Mucosa of rectum (tissue), 2 donors: Measurements from ENCODE around the gene SELENOI.
"Not testable (repeated sequence)": the region's sequence is repeated elsewhere in the genome, so short reads cannot be mapped to it uniquely, and the experiment has no call there.

Source experiments
- H3K27ac ChIP-seq, 2 donors: one replicate each; pipeline ENCODE4 v1.7.0; 2013; ENCODE audit warnings: inconsistent platforms in 2 of 2, low read depth in 2 of 2, low read length in 2 of 2
- H3K27me3 ChIP-seq, 2 donors: one replicate each; pipeline ENCODE4 v1.7.0; 2013; ENCODE audit warnings: low read length in 2 of 2; ENCODE audit not compliant: control insufficient read depth in 2 of 2, insufficient read depth in 2 of 2
- H3K36me3 ChIP-seq, 2 donors: one replicate each; pipeline ENCODE4 v1.7.0; 2013; ENCODE audit warnings: low read length in 2 of 2; ENCODE audit not compliant: control insufficient read depth in 2 of 2, insufficient read depth in 2 of 2
- H3K4me1 ChIP-seq, 2 donors: one replicate each; pipeline ENCODE4 v1.7.0; 2013; ENCODE audit warnings: low read length in 2 of 2, mild to moderate bottlenecking in 1 of 2; ENCODE audit not compliant: control insufficient read depth in 2 of 2, insufficient read depth in 2 of 2
- H3K4me3 ChIP-seq, 2 donors: one replicate each; pipeline ENCODE4 v1.7.0; 2013; ENCODE audit warnings: low read length in 2 of 2
- H3K9ac ChIP-seq, 2 donors: one replicate each; pipeline ENCODE4 v1.7.0; 2013; ENCODE audit warnings: low read length in 2 of 2, low read depth in 1 of 2, mild to moderate bottlenecking in 1 of 2
- H3K9me3 ChIP-seq, 2 donors: one replicate each; pipeline ENCODE4 v1.7.0; 2013; ENCODE audit warnings: low read length in 2 of 2; ENCODE audit not compliant: control insufficient read depth in 2 of 2
- donor health status: healthy.
- donor health status: Normal muscosa, but diverticular disease.

SELENOI gene

GRCh38 chr2:26355038-26355995 is 9.4 kb downstream of the SELENOI start:
- Histone ChIP-seq H3K27me3 (no peaks in the 10 kb centered on the region), H3K9ac (no peak overlapping the region), H3K9me3 (no peaks in the 10 kb centered on the region), H3K4me3 (no peak overlapping the region), H3K27ac (no peak overlapping the region), H3K4me1 (no peaks in the 10 kb centered on the region), H3K36me3 (no peaks in the 10 kb centered on the region)

GRCh38 chr2:26356111-26356510 is 10.2 kb downstream of the SELENOI start:
- no peaks in the 10 kb centered on the region for H3K9me3 ChIP-seq
- H3K36me3 ChIP-seq, result no peaks in the 10 kb centered on the region
- H3K9ac ChIP-seq, result no peak overlapping the region
- H3K27me3 ChIP-seq, result no peaks in the 10 kb centered on the region
- H3K4me3 ChIP-seq, result no peak overlapping the region
- no peaks in the 10 kb centered on the region for H3K4me1 ChIP-seq
- H3K27ac ChIP-seq, result no peak overlapping the region

- Histone ChIP-seq H3K4me1 (no peaks in the 10 kb centered on the region), H3K27ac (no peak overlapping the region), H3K9me3 (no peaks in the 10 kb centered on the region), H3K9ac (no peak overlapping the region), H3K27me3 (no peaks in the 10 kb centered on the region), H3K36me3 (no peaks in the 10 kb centered on the region), H3K4me3 (no peak overlapping the region)
Observed at GRCh38 chr2:26356771-26357170, 10.8 kb downstream of the SELENOI start.

GRCh38 chr2:26359886-26360473 is 14.0 kb downstream of the SELENOI start:
- H3K4me1 ChIP-seq, result peaks cover 0 to 5% of the 10 kb centered on the region in 2 donors
- H3K27ac ChIP-seq, result no peak overlapping the region
- no peaks in the 10 kb centered on the region for H3K36me3 ChIP-seq
- no peak overlapping the region for H3K9ac ChIP-seq
- no peaks in the 10 kb centered on the region for H3K9me3 ChIP-seq
- no peaks in the 10 kb centered on the region for H3K27me3 ChIP-seq
- no peak overlapping the region for H3K4me3 ChIP-seq

- no peak overlapping the region for H3K4me3 ChIP-seq
- H3K9ac ChIP-seq, result no peak overlapping the region
- H3K27ac ChIP-seq, result no peak overlapping the region
- no peaks in the 10 kb centered on the region for H3K9me3 ChIP-seq
- H3K36me3 ChIP-seq, result peaks cover 8 to 14% of the 10 kb centered on the region in 2 donors
- H3K27me3 ChIP-seq, result no peaks in the 10 kb centered on the region
- H3K4me1 ChIP-seq, result peaks cover 0 to 5% of the 10 kb centered on the region in 2 donors
Observed at GRCh38 chr2:26363323-26363722, 17.4 kb downstream of the SELENOI start.

- no peak overlapping the region for H3K4me3 ChIP-seq
- no peaks in the 10 kb centered on the region for H3K27me3 ChIP-seq
- H3K9me3 ChIP-seq, result no peaks in the 10 kb centered on the region
- no peak overlapping the region for H3K9ac ChIP-seq
- peaks cover 9 to 16% of the 10 kb centered on the region in 2 donors for H3K36me3 ChIP-seq
- no peak overlapping the region for H3K27ac ChIP-seq
- H3K4me1 ChIP-seq, result peaks cover 0 to 5% of the 10 kb centered on the region in 2 donors
Observed at GRCh38 chr2:26363958-26364357, 18.0 kb downstream of the SELENOI start.

GRCh38 chr2:26364669-26365068 is 18.7 kb downstream of the SELENOI start:
- Histone ChIP-seq H3K9ac (no peak overlapping the region), H3K27ac (no peak overlapping the region), H3K9me3 (no peaks in the 10 kb centered on the region), H3K36me3 (peaks cover 9 to 16% of the 10 kb centered on the region in 2 donors), H3K4me3 (no peak overlapping the region), H3K4me1 (peaks cover 0 to 5% of the 10 kb centered on the region in 2 donors), H3K27me3 (no peaks in the 10 kb centered on the region)

GRCh38 chr2:26366957-26367356 is 21.0 kb downstream of the SELENOI start:
- H3K27ac ChIP-seq, result no peak overlapping the region
- H3K4me3 ChIP-seq, result no peak overlapping the region
- peaks cover 9 to 18% of the 10 kb centered on the region in 2 donors for H3K36me3 ChIP-seq
- H3K9me3 ChIP-seq, result no peaks in the 10 kb centered on the region
- H3K27me3 ChIP-seq, result no peaks in the 10 kb centered on the region
- H3K4me1 ChIP-seq, result peaks cover 0 to 5% of the 10 kb centered on the region in 2 donors
- H3K9ac ChIP-seq, result no peak overlapping the region

- not testable (repeated sequence) for H3K27ac ChIP-seq, H3K9ac ChIP-seq, H3K9me3 ChIP-seq, H3K4me3 ChIP-seq, H3K4me1 ChIP-seq, H3K27me3 ChIP-seq
- H3K36me3 ChIP-seq, result peaks cover 11 to 18% of the 10 kb centered on the region in 2 donors
Observed at GRCh38 chr2:26369664-26370063, 23.7 kb downstream of the SELENOI start.

GRCh38 chr2:26370909-26371308 is 25.0 kb downstream of the SELENOI start:
- not testable (repeated sequence) for H3K9me3 ChIP-seq, H3K27me3 ChIP-seq
- H3K36me3 ChIP-seq, result peaks cover 17 to 20% of the 10 kb centered on the region in 2 donors

More at GRCh38 chr2:26370909-26371308, 25.0 kb downstream of the SELENOI start:
- not testable (repeated sequence) for H3K9ac ChIP-seq, H3K4me1 ChIP-seq, H3K4me3 ChIP-seq, H3K27ac ChIP-seq
